Stimulated activated CD4-positive, alpha-beta T cell treated with anti-CD3 and anti-CD28 coated beads, TNF-alpha, amount 100 ng/mL, for 24 hours (primary cell): ENCODE measurements around the gene FGA.

Experiments used
- DNase-seq, 3 experiments: peaks; one replicate each; pipeline ENCODE4 v3.0.0-alpha.2; 2020; ENCODE audit warnings: low read depth in 3 of 3

The FGA gene

GRCh38 chr4:154590329-154591006, at the start of gene FGA:
FGA (minus strand) TSS chr4:154590742; CDS start chr4:154590687, 55 bp downstream.
- no peak for DNase-seq

GRCh38 chr4:154634058-154634457, 43.5 kb upstream of the FGA start:
- DNase-seq: no peak

DNA sequence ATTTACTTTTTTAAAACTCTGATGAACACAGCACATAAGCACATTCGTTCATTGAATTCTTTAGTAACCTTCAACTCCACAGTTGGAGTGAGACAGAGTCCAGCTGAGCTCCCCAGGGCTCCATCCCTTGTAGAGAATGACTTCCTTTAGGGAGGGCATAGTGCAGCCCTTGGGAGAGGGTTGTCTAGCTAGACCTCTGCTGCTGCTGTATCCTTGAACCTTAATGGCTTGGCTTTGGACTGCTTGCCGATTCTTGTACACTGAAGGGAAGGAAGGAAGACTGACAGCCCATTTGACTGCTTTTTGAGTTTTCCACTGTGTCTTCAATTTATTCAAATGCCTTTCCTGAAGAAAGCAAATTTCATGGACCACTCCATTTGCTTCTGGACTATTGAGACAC, 41.3 kb upstream of the FGA start:
- no peak for DNase-seq

GRCh38 chr4:154630324-154630723, 39.8 kb upstream of the FGA start:
- no peak for DNase-seq

DNA sequence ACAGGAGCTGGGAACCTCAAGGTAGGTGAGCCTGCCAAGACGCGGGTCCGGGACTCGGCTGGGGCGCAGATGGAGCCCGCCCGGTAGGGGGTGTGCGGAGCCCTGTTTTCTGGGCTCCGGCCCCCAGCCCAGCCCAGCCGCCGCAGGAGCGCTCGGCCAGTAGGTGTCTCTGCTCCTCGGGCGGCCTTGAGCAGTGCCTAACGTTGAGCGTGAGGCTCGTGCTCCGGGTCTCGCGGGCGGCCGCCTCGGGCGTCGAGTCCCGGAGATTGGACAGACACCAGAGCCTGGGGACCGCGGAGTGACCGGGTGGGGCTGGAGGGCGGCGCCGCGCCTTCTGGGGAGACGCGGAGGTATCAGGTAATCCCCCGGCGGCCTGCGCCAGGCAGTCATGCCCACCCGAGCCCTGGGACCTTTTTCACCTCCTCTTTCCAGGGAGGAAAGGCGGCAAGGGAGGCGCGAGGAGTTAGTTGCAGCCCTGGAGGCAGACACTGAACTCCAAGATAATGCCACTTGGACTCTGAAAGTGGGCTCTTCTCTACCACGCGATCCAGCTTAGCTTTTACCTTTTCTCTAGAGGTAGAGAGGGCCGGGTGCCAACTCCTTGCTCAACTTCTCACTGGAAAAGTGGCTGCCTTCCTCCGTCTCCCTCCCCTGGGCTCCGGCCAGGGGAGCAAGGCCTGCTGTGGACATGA, 36.4 kb upstream of the FGA start:
- peak; percentile 6 to 61 (median 22) for DNase-seq

- DNase-seq: no peak
Measured at GRCh38 chr4:154625971-154626370, 35.4 kb upstream of the FGA start.

- DNase-seq: no peak
Measured at GRCh38 chr4:154623995-154624394, 33.5 kb upstream of the FGA start.

- no peak for DNase-seq
Measured at GRCh38 chr4:154623436-154623835, 32.9 kb upstream of the FGA start.

DNA sequence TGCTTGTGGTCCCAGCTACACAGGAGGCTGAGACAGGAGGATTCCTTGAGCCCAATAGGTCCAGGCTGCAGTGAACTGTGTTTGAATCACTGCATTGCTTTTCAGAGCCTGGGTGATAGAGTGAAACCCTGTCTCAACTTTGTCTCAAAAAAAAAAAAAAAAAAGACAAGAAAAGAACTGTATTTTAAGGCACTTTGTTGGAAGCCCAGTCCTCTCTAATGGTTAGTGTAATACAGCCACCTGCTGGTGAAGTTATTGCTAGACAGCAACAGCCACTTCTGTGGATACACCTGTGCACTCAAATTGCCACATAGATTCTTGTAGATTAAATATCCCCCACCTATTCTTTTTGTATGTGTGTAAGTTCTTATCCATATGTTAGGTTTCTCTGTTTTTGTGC, 32.1 kb upstream of the FGA start:
- no peak for DNase-seq

- no peak for DNase-seq
Measured at GRCh38 chr4:154620111-154620510, 29.6 kb upstream of the FGA start.

- DNase-seq: peak in 1 of 3 experiments; percentile 53
Measured at GRCh38 chr4:154618708-154619315, 28.3 kb upstream of the FGA start.

DNA sequence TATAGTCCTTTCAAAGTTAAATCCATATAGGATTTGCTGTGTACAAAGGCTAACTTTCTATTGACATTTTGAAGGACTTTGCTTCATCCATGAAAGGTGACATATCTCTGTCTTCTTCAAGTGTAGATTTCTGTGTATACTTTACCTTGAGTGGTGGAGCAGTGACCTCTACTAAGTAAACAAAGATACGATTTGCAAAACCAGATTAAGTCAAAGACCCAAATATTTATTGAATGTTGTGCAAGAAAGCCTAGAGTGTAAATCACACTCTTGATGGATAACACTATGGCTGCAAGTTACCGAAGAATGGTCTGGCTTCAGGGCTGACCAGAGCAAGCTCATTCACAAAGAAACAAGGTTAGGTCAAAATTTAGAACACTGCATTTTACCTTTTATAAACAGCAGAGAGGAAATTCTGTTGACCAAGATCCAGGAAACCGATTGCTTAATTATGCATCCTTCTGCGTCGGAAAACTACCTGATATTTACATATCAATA, 27.3 kb upstream of the FGA start:
- no peak for DNase-seq

- no peak for DNase-seq
Measured at GRCh38 chr4:154616731-154617130, 26.2 kb upstream of the FGA start.

GRCh38 chr4:154616287-154616686, 25.7 kb upstream of the FGA start:
- no peak for DNase-seq

DNA sequence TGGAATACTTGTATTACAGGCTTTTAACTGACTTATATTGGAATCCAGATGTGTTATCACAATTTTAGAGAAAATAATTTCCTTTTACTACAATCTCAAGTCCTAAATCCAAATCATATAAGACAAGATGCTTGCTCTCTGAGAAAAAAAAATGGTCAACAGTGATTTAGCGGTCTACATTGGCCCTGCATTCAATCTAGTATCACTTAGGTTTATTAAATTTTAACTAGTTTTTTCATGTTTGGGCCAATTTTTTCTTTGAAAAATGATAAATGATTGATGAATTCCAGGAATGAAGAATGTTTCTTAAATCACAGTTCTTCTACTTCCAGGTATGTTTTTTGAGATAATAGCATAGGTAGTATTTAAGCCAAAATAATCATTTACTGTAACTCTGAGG, 24.7 kb upstream of the FGA start:
- no peak for DNase-seq

- DNase-seq: no peak
Measured at GRCh38 chr4:154614306-154614705, 23.8 kb upstream of the FGA start.

DNA sequence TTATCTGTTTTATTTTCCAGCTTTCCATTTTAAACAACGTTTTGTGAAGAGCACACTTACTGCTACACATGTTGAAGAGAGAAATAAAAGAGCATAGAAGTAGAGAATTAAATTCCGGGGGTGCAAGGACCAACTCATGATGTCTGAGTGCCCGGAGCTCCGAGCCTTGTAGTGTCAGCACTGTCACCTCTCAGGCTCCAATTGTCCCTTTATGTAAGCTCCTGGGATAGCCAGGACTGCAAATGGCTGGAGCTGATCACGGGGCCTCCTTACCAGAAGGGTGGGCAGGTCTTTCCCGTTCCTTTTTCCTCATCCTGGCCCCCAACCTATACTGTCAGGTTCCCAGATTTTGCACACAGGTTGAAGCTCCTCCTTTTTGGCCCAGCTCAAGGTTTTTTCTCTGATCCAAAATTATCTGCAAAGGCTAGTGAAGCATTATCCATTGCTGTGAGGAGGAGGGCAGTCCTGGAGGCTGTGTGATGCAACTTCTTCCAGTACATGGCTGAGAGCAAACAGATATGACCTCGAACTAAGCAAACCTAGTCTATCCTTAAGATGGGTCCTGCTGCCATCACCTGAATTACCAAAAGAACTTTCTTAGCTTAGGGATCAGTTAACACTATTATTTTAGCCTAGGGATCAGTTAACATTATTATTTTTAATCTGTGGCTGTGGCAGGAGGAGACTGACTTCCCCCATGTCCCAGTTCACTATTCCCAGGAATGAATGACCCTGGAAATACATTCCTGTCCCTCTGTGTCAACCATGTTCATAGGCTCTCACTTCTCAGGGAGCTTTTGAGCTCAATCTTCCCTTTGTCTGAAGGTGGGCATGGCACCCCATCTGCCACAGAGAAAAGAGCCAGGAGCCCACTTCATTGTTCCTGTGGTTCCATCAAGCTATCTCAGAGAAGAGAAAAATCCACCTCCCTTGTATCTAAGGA, 22.2 kb upstream of the FGA start, which contains the start of gene FGG:
Gene FGG, minus strand, starts transcription at position 185 of the 943 bp plus-strand sequence. Its CDS starts 47 bp downstream, at position 138.
- no peak for DNase-seq

GRCh38 chr4:154611833-154612232, 21.3 kb upstream of the FGA start:
- DNase-seq: no peak

- DNase-seq: no peak
Measured at GRCh38 chr4:154610582-154610981, 20.0 kb upstream of the FGA start.

DNA sequence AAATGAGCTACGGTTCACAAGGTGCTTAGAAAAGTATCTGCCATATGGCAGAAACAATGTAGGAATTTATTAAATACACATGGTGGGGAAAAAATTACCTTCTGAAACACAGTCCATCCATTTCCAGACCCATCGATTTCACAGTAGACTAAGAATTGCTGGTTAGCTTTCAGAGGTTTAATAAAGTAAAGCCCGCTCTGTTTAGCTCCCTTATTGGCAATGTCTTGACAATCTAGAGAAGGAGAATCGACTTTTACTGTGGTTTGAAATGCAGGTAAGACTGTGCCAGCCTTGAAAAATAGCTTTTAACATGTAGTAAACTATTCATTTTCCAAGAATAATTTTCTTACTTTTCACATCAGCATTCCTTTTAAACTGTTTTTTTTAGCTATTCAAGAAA, 19.0 kb upstream of the FGA start:
- no peak for DNase-seq

- no peak for DNase-seq
Measured at GRCh38 chr4:154608361-154609252, 18.1 kb upstream of the FGA start.
